HL-60 (cell line): ENCODE results near the gene CHRNA9.

Experiments
- DNase-seq, 2 experiments: peaks; one replicate each; pipeline ENCODE4 v3.0.0-alpha.2; 2010 to 2020; ENCODE audit warnings: low read depth in 1 of 2, low spot score in 1 of 2
- H3K27ac ChIP-seq: fragments of 250-450 bp; sonication (Bioruptor Pico); replicated peaks from 2 replicates; pipeline ENCODE4 v1.5.1; 2020; ENCODE audit warnings: mild to moderate bottlenecking, moderate library complexity
- H3K27me3 ChIP-seq: fragments of 250-450 bp; sonication (Bioruptor Pico); 2 replicates; pipeline ENCODE4 v1.5.1; 2021; ENCODE audit warnings: mild to moderate bottlenecking, moderate library complexity; ENCODE audit not compliant: insufficient read depth, poor library complexity, severe bottlenecking
- H3K4me3 ChIP-seq: replicated peaks from 2 replicates; pipeline ENCODE4 v1.5.1; 2011; ENCODE audit warnings: mild to moderate bottlenecking, control low read depth, low read length; ENCODE audit not compliant: insufficient read depth
- GABPA ChIP-seq: IDR thresholded peaks from 2 replicates; pipeline ENCODE4 v1.6.1; 2012; ENCODE audit warnings: low read depth
- POLR2AphosphoS5 ChIP-seq: IDR thresholded peaks from 2 replicates; pipeline ENCODE4 v1.6.1; 2012; ENCODE audit warnings: low read depth
- SPI1 ChIP-seq: IDR thresholded peaks from 2 replicates; pipeline ENCODE4 v1.6.1; 2012; ENCODE audit warnings: low read depth, mild to moderate bottlenecking, borderline replicate concordance
- TF ChIP-seq, protein P1 (sequence below): IDR thresholded peaks from one replicate; pipeline ENCODE4 v1.5.1; 2011; ENCODE audit warnings: low read length, control low read depth, inconsistent platforms; ENCODE audit not compliant: insufficient read depth
- TF ChIP-seq, protein P2 (sequence below): IDR thresholded peaks from 2 replicates; pipeline ENCODE4 v1.6.1; 2012; ENCODE audit warnings: low read depth; ENCODE audit not compliant: insufficient replicate concordance

Gene CHRNA9

DNA sequence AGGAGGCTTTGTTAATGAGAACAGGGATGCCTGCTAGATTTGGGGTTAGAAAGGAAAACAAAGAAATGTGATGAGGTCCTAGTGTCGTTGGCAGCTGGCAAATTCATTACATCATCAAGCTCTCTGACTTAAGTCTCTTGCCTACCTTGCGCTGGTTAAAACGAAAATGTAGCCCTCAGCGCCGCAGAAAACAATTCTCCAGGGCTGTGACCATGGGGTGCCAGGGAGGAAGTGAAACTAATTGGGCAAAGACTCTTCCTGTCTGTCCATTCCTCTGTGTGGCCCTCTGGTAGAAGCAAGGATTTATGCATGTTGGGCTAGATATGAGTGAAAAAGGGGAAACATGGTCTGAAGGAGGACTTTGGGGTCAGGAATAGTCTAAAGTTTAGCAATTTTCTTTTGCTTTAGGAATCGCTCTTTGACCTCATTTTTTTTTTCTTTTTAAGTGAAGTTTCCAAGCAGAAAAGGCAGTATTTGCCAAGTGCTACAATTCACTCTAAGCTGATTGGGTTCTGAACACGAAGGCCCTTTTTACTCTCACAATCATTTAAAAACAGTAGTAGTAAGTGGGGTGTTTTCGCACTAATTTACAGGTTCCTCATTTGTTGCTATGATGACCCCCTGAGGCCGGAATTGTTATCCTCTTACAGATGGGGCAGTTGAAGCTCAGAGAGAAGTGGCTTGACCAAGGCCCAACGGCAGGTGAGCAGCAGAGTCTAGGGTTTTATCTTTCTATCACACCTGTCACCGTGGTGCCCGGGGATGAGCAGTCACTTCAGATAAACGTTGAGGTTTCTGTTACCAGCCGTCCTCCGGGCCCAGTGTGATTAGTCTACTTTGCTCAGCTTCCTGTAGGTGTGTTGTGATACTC, 27.3 kb upstream of the CHRNA9 start:
- Histone ChIP-seq H3K27ac (peak overlapping the region; percentile 76), H3K27me3 (no peaks in the 10 kb centered on the region), H3K4me3 (peak overlapping the region; percentile 7; the same call in 1 of the 2 replicates)
- TF ChIP-seq, protein P1, sequence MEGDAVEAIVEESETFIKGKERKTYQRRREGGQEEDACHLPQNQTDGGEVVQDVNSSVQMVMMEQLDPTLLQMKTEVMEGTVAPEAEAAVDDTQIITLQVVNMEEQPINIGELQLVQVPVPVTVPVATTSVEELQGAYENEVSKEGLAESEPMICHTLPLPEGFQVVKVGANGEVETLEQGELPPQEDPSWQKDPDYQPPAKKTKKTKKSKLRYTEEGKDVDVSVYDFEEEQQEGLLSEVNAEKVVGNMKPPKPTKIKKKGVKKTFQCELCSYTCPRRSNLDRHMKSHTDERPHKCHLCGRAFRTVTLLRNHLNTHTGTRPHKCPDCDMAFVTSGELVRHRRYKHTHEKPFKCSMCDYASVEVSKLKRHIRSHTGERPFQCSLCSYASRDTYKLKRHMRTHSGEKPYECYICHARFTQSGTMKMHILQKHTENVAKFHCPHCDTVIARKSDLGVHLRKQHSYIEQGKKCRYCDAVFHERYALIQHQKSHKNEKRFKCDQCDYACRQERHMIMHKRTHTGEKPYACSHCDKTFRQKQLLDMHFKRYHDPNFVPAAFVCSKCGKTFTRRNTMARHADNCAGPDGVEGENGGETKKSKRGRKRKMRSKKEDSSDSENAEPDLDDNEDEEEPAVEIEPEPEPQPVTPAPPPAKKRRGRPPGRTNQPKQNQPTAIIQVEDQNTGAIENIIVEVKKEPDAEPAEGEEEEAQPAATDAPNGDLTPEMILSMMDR, result no peak
- peak; percentile 54 for TF ChIP-seq POLR2AphosphoS5
- no peak for TF ChIP-seq GABPA
- TF ChIP-seq SPI1, result peak; percentile 96
- TF ChIP-seq, protein P2, sequence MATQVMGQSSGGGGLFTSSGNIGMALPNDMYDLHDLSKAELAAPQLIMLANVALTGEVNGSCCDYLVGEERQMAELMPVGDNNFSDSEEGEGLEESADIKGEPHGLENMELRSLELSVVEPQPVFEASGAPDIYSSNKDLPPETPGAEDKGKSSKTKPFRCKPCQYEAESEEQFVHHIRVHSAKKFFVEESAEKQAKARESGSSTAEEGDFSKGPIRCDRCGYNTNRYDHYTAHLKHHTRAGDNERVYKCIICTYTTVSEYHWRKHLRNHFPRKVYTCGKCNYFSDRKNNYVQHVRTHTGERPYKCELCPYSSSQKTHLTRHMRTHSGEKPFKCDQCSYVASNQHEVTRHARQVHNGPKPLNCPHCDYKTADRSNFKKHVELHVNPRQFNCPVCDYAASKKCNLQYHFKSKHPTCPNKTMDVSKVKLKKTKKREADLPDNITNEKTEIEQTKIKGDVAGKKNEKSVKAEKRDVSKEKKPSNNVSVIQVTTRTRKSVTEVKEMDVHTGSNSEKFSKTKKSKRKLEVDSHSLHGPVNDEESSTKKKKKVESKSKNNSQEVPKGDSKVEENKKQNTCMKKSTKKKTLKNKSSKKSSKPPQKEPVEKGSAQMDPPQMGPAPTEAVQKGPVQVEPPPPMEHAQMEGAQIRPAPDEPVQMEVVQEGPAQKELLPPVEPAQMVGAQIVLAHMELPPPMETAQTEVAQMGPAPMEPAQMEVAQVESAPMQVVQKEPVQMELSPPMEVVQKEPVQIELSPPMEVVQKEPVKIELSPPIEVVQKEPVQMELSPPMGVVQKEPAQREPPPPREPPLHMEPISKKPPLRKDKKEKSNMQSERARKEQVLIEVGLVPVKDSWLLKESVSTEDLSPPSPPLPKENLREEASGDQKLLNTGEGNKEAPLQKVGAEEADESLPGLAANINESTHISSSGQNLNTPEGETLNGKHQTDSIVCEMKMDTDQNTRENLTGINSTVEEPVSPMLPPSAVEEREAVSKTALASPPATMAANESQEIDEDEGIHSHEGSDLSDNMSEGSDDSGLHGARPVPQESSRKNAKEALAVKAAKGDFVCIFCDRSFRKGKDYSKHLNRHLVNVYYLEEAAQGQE, result no peak
- peak; percentile 86 to 91 for DNase-seq

- peak overlapping the region; percentile 9; the same call in 1 of the 2 replicates for H3K4me3 ChIP-seq
- H3K27ac ChIP-seq, result peak overlapping the region; percentile 76
- TF ChIP-seq, protein P1, result no peak
- TF ChIP-seq SPI1 (no peak), GABPA (no peak), POLR2AphosphoS5 (no peak)
- TF ChIP-seq, protein P2, result no peak
- H3K27me3 ChIP-seq, result no peaks in the 10 kb centered on the region
- no peak for DNase-seq
These were observed 26.5 kb upstream of the CHRNA9 start for GRCh38 chr4:40308528-40309122.

GRCh38 chr4:40309250-40309774, 25.8 kb upstream of the CHRNA9 start:
- TF ChIP-seq POLR2AphosphoS5 (no peak), SPI1 (no peak)
- TF ChIP-seq, protein P2, result no peak
- TF ChIP-seq, protein P1, result peak; percentile 80
- Histone ChIP-seq H3K27ac (peak overlapping the region; percentile 76), H3K27me3 (no peaks in the 10 kb centered on the region), H3K4me3 (no peak overlapping the region)
- DNase-seq, result peak; percentile 63 to 89
